Vagina (tissue), 2 donors: ENCODE results near the gene MYF6. TPM values are rescaled to one million over a fixed set of nuclear protein-coding genes. Genes with fewer than 3 reads are reported as not detected.

Source experiments
- DNase-seq, 2 donors: peaks; one replicate each; pipeline ENCODE4 v3.0.0-alpha.2; 2017; ENCODE audit errors: extremely low spot score in 2 of 2
- H3K27ac ChIP-seq: fragments of 200-600 bp; sonication (generic); one replicate; pipeline ENCODE4 v1.5.1; 2019
- H3K27me3 ChIP-seq: fragments of 200-600 bp; sonication (generic); one replicate; pipeline ENCODE4 v1.5.1; 2019
- H3K36me3 ChIP-seq, 2 donors: fragments of 200-600 bp; sonication (generic); one replicate each; pipeline ENCODE4 v1.5.1; 2017 to 2019
- H3K4me1 ChIP-seq: fragments of 200-600 bp; sonication (generic); one replicate; pipeline ENCODE4 v1.5.1; 2019
- H3K4me3 ChIP-seq, 2 donors: fragments of 200-600 bp; sonication (generic); 1 replicate in 1 of 2; 2 replicates in 1 of 2; pipeline ENCODE4 v1.5.1; 2016 to 2019
- H3K9me3 ChIP-seq: fragments of 200-600 bp; sonication (generic); one replicate; pipeline ENCODE4 v1.5.1; 2019
- CTCF ChIP-seq, 3 experiments: fragments of 450-650 bp in 2 of 3; fragments of 200-600 bp in 1 of 3; sonication (generic) in 1 of 3; IDR thresholded peaks; one replicate each; pipeline ENCODE4 v1.5.1; 2017 to 2019; ENCODE audit warnings: antibody characterized with exemption in 3 of 3, mild to moderate bottlenecking in 2 of 3, moderate library complexity in 2 of 3
- POLR2A ChIP-seq, 2 donors: fragments of 450-650 bp; IDR thresholded peaks; one replicate each; pipeline ENCODE4 v1.6.1; 2017; ENCODE audit warnings: antibody characterized with exemption in 2 of 2, mild to moderate bottlenecking in 2 of 2, moderate library complexity in 2 of 2
- POLR2AphosphoS5 ChIP-seq, 2 donors: sonication (generic); formaldehyde crosslinking; IDR thresholded peaks; one replicate each; pipeline ENCODE4 v1.9.0; 2017; ENCODE audit warnings: antibody characterized with exemption in 2 of 2, mild to moderate bottlenecking in 2 of 2, low read depth in 1 of 2; ENCODE audit not compliant: insufficient read depth in 1 of 2
- intact Hi-C: fragments of 100-400 bp; cut with DNase I; formaldehyde crosslinking; loops from one replicate; pipeline ENCODE4 v1.15.1; 2023
- total RNA-seq: library from RNA; depleted of rRNA; stranded (reverse); fragments of >200 nt; gene quantifications from one replicate; pipeline ENCODE4 v1.2.3, GENCODE V29; 2016

The MYF6 gene
- total RNA-seq, 1 donor from 2014 or later: not detected

DNA sequence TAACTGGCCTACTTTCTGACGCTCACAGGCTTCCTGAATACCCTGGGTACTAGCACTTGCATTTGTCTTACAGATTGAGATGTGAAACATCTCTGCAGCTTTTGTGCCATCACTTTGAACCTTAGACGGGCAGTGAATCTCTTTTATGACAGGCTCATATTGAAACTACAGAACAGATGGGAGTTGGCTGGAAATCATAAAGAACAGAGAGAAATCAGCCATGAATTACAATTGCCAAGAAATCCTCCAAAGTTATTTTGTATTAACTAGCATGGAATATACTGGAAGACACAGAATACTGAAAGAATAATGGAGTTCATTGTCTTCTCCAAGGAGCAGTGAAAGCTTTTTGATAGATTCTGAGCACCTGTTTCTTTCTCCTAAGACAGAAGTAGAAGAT, 42.0 kb downstream of the MYF6 start:
- intact Hi-C loops: no loop called here
- TF ChIP-seq POLR2AphosphoS5 (IDR thresholded peaks at IDR 0.05; ENCODE audit: insufficient read depth in 1 of 2, low read depth in 1 of 2): no peak
- no peak for TF ChIP-seq CTCF (IDR thresholded peaks at IDR 0.05)
- TF ChIP-seq POLR2A (IDR thresholded peaks at IDR 0.05): no peak
- no peak overlapping the region for H3K4me3 ChIP-seq
- H3K27ac ChIP-seq: no peak overlapping the region
- DNase-seq: no peak
- no peaks in the 10 kb centered on the region for H3K27me3 ChIP-seq
- no peaks in the 10 kb centered on the region for H3K9me3 ChIP-seq
- no peaks in the 10 kb centered on the region for H3K36me3 ChIP-seq
- H3K4me1 ChIP-seq: no peaks in the 10 kb centered on the region

DNA sequence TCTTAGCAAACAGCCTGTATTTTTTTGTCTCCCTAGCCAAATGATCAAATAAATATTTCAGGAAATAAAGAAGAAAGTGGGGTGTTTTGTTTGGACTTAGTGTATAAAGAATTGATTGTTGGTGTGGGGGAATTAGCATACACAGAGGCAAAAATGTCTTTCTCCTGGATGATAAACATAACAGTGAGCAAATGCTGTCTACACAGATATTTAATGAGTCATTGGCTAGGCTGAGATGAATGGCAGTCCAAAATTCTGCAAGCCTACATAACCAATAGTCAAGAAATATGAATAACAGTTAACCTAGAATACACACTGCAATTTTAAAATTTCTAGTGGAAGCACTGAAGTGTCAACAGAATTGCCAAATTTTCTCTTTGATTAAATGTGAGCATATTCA, 45.0 kb downstream of the MYF6 start:
- H3K27ac ChIP-seq: no peak overlapping the region
- DNase-seq: no peak
- no peaks in the 10 kb centered on the region for H3K9me3 ChIP-seq
- H3K4me3 ChIP-seq: no peak overlapping the region
- intact Hi-C loops: no loop called here
- no peaks in the 10 kb centered on the region for H3K36me3 ChIP-seq
- TF ChIP-seq POLR2A (IDR thresholded peaks at IDR 0.05): no peak
- TF ChIP-seq POLR2AphosphoS5 (IDR thresholded peaks at IDR 0.05; ENCODE audit: insufficient read depth in 1 of 2, low read depth in 1 of 2): no peak
- TF ChIP-seq CTCF (IDR thresholded peaks at IDR 0.05): no peak
- H3K27me3 ChIP-seq: no peaks in the 10 kb centered on the region
- no peaks in the 10 kb centered on the region for H3K4me1 ChIP-seq

- H3K9me3 ChIP-seq: no peaks in the 10 kb centered on the region
- H3K4me1 ChIP-seq: no peaks in the 10 kb centered on the region
- H3K36me3 ChIP-seq: no peaks in the 10 kb centered on the region
- H3K4me3 ChIP-seq: no peak overlapping the region
- no peak for DNase-seq
- intact Hi-C loops: no loop called here
- no peaks in the 10 kb centered on the region for H3K27me3 ChIP-seq
- H3K27ac ChIP-seq: no peak overlapping the region
- no peak for TF ChIP-seq POLR2AphosphoS5 (IDR thresholded peaks at IDR 0.05; ENCODE audit: insufficient read depth in 1 of 2, low read depth in 1 of 2)
- TF ChIP-seq CTCF (IDR thresholded peaks at IDR 0.05): no peak
- no peak for TF ChIP-seq POLR2A (IDR thresholded peaks at IDR 0.05)
These were observed 46.8 kb downstream of the MYF6 start for GRCh38 chr12:80754274-80754673.

DNA sequence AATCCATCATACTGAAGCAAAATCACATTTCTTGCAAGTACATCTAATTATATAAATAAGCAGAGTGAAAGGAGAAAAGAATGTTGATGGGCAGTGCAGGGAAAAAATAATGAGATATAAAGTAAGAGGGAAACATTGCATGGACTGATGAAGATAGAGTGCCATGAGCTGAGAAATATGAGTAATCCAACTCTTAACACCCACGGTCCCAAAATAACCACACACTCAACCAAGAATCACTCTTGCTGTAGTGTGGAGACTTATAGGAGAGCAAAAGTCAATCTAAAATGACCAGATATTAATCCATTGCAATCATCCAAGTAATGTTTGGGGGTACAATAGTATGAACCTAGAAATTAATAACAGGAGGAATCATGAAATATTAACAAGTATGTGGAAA, 49.4 kb downstream of the MYF6 start:
- H3K4me1 ChIP-seq: no peaks in the 10 kb centered on the region
- H3K4me3 ChIP-seq: no peak overlapping the region
- H3K36me3 ChIP-seq: no peaks in the 10 kb centered on the region
- no peak for DNase-seq
- intact Hi-C loops: no loop called here
- no peak overlapping the region for H3K27ac ChIP-seq
- H3K9me3 ChIP-seq: no peaks in the 10 kb centered on the region
- TF ChIP-seq CTCF (IDR thresholded peaks at IDR 0.05) (no peak), POLR2AphosphoS5 (IDR thresholded peaks at IDR 0.05; ENCODE audit: insufficient read depth in 1 of 2, low read depth in 1 of 2) (no peak)
- no peaks in the 10 kb centered on the region for H3K27me3 ChIP-seq

Other genes starting within 250 kb of the MYF6 start
- not detected for gene MYF5, start 9.3 kb downstream of the MYF6 start, total RNA-seq
- 12.5 TPM for gene LIN7A, start 230.3 kb downstream of the MYF6 start, total RNA-seq